Erythroblast (primary cell): ENCODE data around the gene THRSP.

Experiments
- DNase-seq, 2 experiments: peaks; one replicate each; lab custom pipeline; 2025; lab: John Stamatoyannopoulos, UW
- GATA1 ChIP-seq: IDR thresholded peaks from 2 replicates; pipeline ENCODE4 v1.6.1; 2011; ENCODE audit warnings: low read depth, mild to moderate bottlenecking, control low read depth, low read length, moderate library complexity
- POLR2A ChIP-seq: IDR thresholded peaks from 2 replicates; pipeline ENCODE4 v1.6.1; 2011; ENCODE audit warnings: mild to moderate bottlenecking, low read length

Gene THRSP

DNA sequence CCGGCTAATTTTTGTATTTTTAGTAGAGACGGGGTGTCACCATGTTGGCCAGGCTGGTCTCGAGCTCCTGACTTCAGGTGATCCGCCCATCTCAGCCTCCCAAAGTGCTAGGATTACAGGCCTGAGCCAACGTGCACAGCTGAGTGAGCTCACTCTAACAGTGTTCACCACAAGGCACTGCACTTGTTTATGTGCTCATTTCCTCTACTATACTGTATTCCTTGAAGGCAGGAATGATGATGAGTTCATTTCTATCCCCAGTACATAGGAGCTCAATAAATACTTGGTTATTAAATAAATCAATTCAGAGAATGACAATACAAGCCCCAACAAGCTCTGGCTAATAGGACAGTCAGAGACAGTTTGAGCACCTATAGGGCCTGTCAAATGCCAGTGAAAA, 46.7 kb downstream of the THRSP start:
- no peak for DNase-seq
- no peak for TF ChIP-seq GATA1

DNA sequence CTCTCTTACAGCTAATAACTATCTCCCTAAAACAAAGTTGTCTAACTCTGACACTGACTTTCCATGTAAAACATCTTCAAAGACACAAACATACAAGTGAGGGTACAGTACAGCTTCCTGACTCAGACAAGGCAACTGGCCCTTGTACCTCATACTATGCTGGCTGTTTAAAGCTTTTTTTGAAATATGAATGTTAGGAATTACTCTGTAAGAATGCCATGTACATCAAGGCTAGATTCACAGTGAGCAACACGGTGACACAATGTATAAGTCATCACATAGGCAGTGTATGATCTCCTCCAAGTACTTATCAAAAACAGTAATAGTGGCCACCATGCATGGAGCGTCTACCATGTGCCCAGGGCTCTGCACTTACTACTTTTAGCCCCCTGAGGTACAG, 47.2 kb downstream of the THRSP start:
- no peak for DNase-seq
- TF ChIP-seq POLR2A, result no peak
- no peak for TF ChIP-seq GATA1

DNA sequence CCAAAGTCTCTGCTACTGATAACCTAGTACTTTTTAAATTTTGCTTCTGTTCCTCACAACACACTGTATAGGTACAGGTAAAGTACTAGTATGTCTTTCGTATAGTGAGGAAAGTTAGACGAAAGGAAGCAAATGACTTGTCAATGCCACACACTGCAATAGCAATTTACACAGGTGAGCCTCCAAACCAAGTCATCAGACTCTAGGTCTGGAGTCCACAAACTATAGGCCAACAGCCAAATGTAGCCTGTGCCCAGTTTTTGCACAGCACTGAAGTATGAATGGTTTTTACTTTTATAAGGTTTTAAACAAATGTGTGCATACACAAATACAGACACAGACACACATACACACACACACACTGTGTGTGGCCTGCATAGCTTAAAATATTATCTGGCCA, 47.6 kb downstream of the THRSP start:
- DNase-seq, result no peak
- TF ChIP-seq GATA1, result no peak
- no peak for TF ChIP-seq POLR2A

DNA sequence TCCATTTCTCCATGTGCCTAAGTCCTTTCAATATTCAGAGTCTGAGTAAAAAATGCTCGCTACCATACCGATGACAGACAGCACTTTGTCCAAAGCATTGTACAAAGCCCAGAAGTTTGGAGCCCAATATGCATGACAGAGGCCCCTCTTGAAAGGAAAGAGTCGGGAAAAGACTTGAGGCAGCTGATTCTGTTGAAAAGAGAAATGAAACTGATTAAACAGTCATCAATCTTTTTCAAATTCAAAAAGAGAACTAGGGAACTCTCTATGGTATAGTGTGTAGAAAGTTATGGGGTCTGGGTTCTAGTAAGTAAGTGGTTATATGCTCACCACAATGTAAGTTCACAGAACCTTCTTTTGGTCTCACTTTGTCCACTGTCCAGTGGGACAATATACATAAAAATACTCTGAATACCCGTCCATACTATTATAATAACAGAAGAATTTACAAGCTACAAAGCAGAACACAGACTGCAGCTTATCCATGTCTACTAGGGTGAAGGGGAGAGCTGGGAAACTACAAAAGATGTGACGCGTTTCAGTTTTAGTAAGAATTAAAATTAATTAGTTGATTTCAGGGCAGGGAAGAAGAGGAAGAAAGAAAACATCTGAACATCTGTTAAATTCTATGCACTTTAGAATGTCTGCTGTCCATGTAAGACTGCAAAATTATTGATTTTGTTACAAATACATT, 49.1 kb downstream of the THRSP start:
- TF ChIP-seq GATA1 (no peak), POLR2A (no peak)
- DNase-seq, result no peak
